ENCODE data around the gene CMYA5.

Gene CMYA5

GRCh38 chr5:79746642-79747569 is 57.3 kb downstream of the CMYA5 start:
- H3K4me1 ChIP-seq (ENCODE audit: control extremely low read depth in 1 of 4, control insufficient read depth in 4 of 4, insufficient read depth in 4 of 4, low read length in 3 of 4): no peaks in the 10 kb centered on the region
- POLR2A ChIA-PET: no interaction called here
- no peak overlapping the region for H3K4me3 ChIP-seq (ENCODE audit: control insufficient read depth in 1 of 7, extremely low read depth in 1 of 7, insufficient read depth in 4 of 7, low read depth in 2 of 7, low read length in 6 of 7)
- no peaks in the 10 kb centered on the region for H3K36me3 ChIP-seq (ENCODE audit: control insufficient read depth in 4 of 4, insufficient read depth in 4 of 4, low read length in 3 of 4)
- no CpG with 5 or more reads among the region's 4 CpGs for WGBS (ENCODE audit: insufficient coverage)
- CTCF ChIA-PET: no interaction called here
- H3K27me3 ChIP-seq (replicated peaks in 2 of 5; ENCODE audit: control insufficient read depth in 4 of 5, insufficient read depth in 5 of 5, low read length in 4 of 5): peaks cover 0 to 5% (median 0%) of the 10 kb centered on the region in 5 experiments
- no peak overlapping the region for H3K27ac ChIP-seq (ENCODE audit: insufficient read depth in 1 of 2, low read depth in 1 of 2, low read length in 2 of 2, poor library complexity in 1 of 2, severe bottlenecking in 2 of 2)
- no peaks in the 10 kb centered on the region for H3K9me3 ChIP-seq (ENCODE audit: control extremely low read depth in 1 of 5, control insufficient read depth in 4 of 5, insufficient read depth in 2 of 5, low read depth in 1 of 5, low read length in 4 of 5)
- no peak for DNase-seq

GRCh38 chr5:79750611-79751510 is 61.2 kb downstream of the CMYA5 start:
- Histone ChIP-seq H3K27ac (ENCODE audit: insufficient read depth in 1 of 2, low read depth in 1 of 2, low read length in 2 of 2, poor library complexity in 1 of 2, severe bottlenecking in 2 of 2) (no peak overlapping the region), H3K36me3 (ENCODE audit: control insufficient read depth in 4 of 4, insufficient read depth in 4 of 4, low read length in 3 of 4) (no peaks in the 10 kb centered on the region), H3K9me3 (ENCODE audit: control extremely low read depth in 1 of 5, control insufficient read depth in 4 of 5, insufficient read depth in 2 of 5, low read depth in 1 of 5, low read length in 4 of 5) (no peaks in the 10 kb centered on the region), H3K4me3 (ENCODE audit: control insufficient read depth in 1 of 7, extremely low read depth in 1 of 7, insufficient read depth in 4 of 7, low read depth in 2 of 7, low read length in 6 of 7) (no peak overlapping the region), H3K4me1 (ENCODE audit: control extremely low read depth in 1 of 4, control insufficient read depth in 4 of 4, insufficient read depth in 4 of 4, low read length in 3 of 4) (peaks cover 0 to 3% (median under 1%) of the 10 kb centered on the region in 4 experiments), H3K27me3 (replicated peaks in 2 of 5; ENCODE audit: control insufficient read depth in 4 of 5, insufficient read depth in 5 of 5, low read length in 4 of 5) (no peaks in the 10 kb centered on the region)
- ChIA-PET POLR2A (no interaction called here), CTCF (no interaction called here)
- 93% methylated on average over 6 of the region's 8 CpGs for WGBS (ENCODE audit: insufficient coverage)
- no peak for DNase-seq

- Histone ChIP-seq H3K4me3 (ENCODE audit: control insufficient read depth in 1 of 7, extremely low read depth in 1 of 7, insufficient read depth in 4 of 7, low read depth in 2 of 7, low read length in 6 of 7) (no peak overlapping the region), H3K36me3 (ENCODE audit: control insufficient read depth in 4 of 4, insufficient read depth in 4 of 4, low read length in 3 of 4) (no peaks in the 10 kb centered on the region), H3K27ac (ENCODE audit: insufficient read depth in 1 of 2, low read depth in 1 of 2, low read length in 2 of 2, poor library complexity in 1 of 2, severe bottlenecking in 2 of 2) (no peak overlapping the region), H3K4me1 (ENCODE audit: control extremely low read depth in 1 of 4, control insufficient read depth in 4 of 4, insufficient read depth in 4 of 4, low read length in 3 of 4) (peaks cover 0 to 16% (median 7%) of the 10 kb centered on the region in 4 experiments), H3K9me3 (ENCODE audit: control extremely low read depth in 1 of 5, control insufficient read depth in 4 of 5, insufficient read depth in 2 of 5, low read depth in 1 of 5, low read length in 4 of 5) (no peaks in the 10 kb centered on the region), H3K27me3 (replicated peaks in 2 of 5; ENCODE audit: control insufficient read depth in 4 of 5, insufficient read depth in 5 of 5, low read length in 4 of 5) (no peaks in the 10 kb centered on the region)
- no peak for DNase-seq
- CTCF ChIA-PET: no interaction called here
- POLR2A ChIA-PET: interaction anchor here (0.7 kb wide), 1 partner anchor 189 kb away, joined by 3 read pairs; no protein-coding TSS in a partner anchor
- WGBS (ENCODE audit: insufficient coverage): 63% methylated on average over 1 of the region's 1 CpG
Measured at GRCh38 chr5:79753092-79753491, 63.5 kb downstream of the CMYA5 start.

- WGBS (ENCODE audit: insufficient coverage): 94% methylated on average over 5 of the region's 8 CpGs
- H3K9me3 ChIP-seq (ENCODE audit: control extremely low read depth in 1 of 5, control insufficient read depth in 4 of 5, insufficient read depth in 2 of 5, low read depth in 1 of 5, low read length in 4 of 5): no peaks in the 10 kb centered on the region
- H3K27ac ChIP-seq (ENCODE audit: insufficient read depth in 1 of 2, low read depth in 1 of 2, low read length in 2 of 2, poor library complexity in 1 of 2, severe bottlenecking in 2 of 2): no peak overlapping the region
- POLR2A ChIA-PET: no interaction called here
- H3K4me3 ChIP-seq (ENCODE audit: control insufficient read depth in 1 of 7, extremely low read depth in 1 of 7, insufficient read depth in 4 of 7, low read depth in 2 of 7, low read length in 6 of 7): no peak overlapping the region
- DNase-seq: no peak
- no peaks in the 10 kb centered on the region for H3K27me3 ChIP-seq (replicated peaks in 2 of 5; ENCODE audit: control insufficient read depth in 4 of 5, insufficient read depth in 5 of 5, low read length in 4 of 5)
- H3K36me3 ChIP-seq (ENCODE audit: control insufficient read depth in 4 of 4, insufficient read depth in 4 of 4, low read length in 3 of 4): no peaks in the 10 kb centered on the region
- H3K4me1 ChIP-seq (ENCODE audit: control extremely low read depth in 1 of 4, control insufficient read depth in 4 of 4, insufficient read depth in 4 of 4, low read length in 3 of 4): peaks cover 0 to 16% (median 7%) of the 10 kb centered on the region in 4 experiments
- CTCF ChIA-PET: no interaction called here
Measured at GRCh38 chr5:79753877-79754645, 64.4 kb downstream of the CMYA5 start.

- H3K36me3 ChIP-seq (ENCODE audit: control insufficient read depth in 4 of 4, insufficient read depth in 4 of 4, low read length in 3 of 4): no peaks in the 10 kb centered on the region
- DNase-seq: no peak
- WGBS (ENCODE audit: insufficient coverage): 100% methylated on average over 5 of the region's 7 CpGs
- ChIA-PET CTCF (no interaction called here), POLR2A (no interaction called here)
- H3K27me3 ChIP-seq (replicated peaks in 2 of 5; ENCODE audit: control insufficient read depth in 4 of 5, insufficient read depth in 5 of 5, low read length in 4 of 5): no peaks in the 10 kb centered on the region
- peaks cover 0 to 16% (median 7%) of the 10 kb centered on the region in 4 experiments for H3K4me1 ChIP-seq (ENCODE audit: control extremely low read depth in 1 of 4, control insufficient read depth in 4 of 4, insufficient read depth in 4 of 4, low read length in 3 of 4)
- H3K9me3 ChIP-seq (ENCODE audit: control extremely low read depth in 1 of 5, control insufficient read depth in 4 of 5, insufficient read depth in 2 of 5, low read depth in 1 of 5, low read length in 4 of 5): no peaks in the 10 kb centered on the region
- H3K27ac ChIP-seq (ENCODE audit: insufficient read depth in 1 of 2, low read depth in 1 of 2, low read length in 2 of 2, poor library complexity in 1 of 2, severe bottlenecking in 2 of 2): no peak overlapping the region
- H3K4me3 ChIP-seq (ENCODE audit: control insufficient read depth in 1 of 7, extremely low read depth in 1 of 7, insufficient read depth in 4 of 7, low read depth in 2 of 7, low read length in 6 of 7): no peak overlapping the region
Measured at GRCh38 chr5:79754865-79755555, 65.4 kb downstream of the CMYA5 start.

- WGBS (ENCODE audit: insufficient coverage): 0% methylated on average over 3 of the region's 4 CpGs
- H3K4me1 ChIP-seq (ENCODE audit: control extremely low read depth in 1 of 4, control insufficient read depth in 4 of 4, insufficient read depth in 4 of 4, low read length in 3 of 4): peaks cover 0 to 16% (median 7%) of the 10 kb centered on the region in 4 experiments
- DNase-seq: peak in 2 of 3 donors; percentile 10 to 32
- no peaks in the 10 kb centered on the region for H3K36me3 ChIP-seq (ENCODE audit: control insufficient read depth in 4 of 4, insufficient read depth in 4 of 4, low read length in 3 of 4)
- peak overlapping the region in 4 of 7 experiments; percentile 1 to 38 (median 20) for H3K4me3 ChIP-seq (ENCODE audit: control insufficient read depth in 1 of 7, extremely low read depth in 1 of 7, insufficient read depth in 4 of 7, low read depth in 2 of 7, low read length in 6 of 7)
- no peaks in the 10 kb centered on the region for H3K9me3 ChIP-seq (ENCODE audit: control extremely low read depth in 1 of 5, control insufficient read depth in 4 of 5, insufficient read depth in 2 of 5, low read depth in 1 of 5, low read length in 4 of 5)
- no peak overlapping the region for H3K27ac ChIP-seq (ENCODE audit: insufficient read depth in 1 of 2, low read depth in 1 of 2, low read length in 2 of 2, poor library complexity in 1 of 2, severe bottlenecking in 2 of 2)
- no peaks in the 10 kb centered on the region for H3K27me3 ChIP-seq (replicated peaks in 2 of 5; ENCODE audit: control insufficient read depth in 4 of 5, insufficient read depth in 5 of 5, low read length in 4 of 5)
- CTCF ChIA-PET: no interaction called here
- POLR2A ChIA-PET: no interaction called here
Measured at GRCh38 chr5:79756076-79756475, 66.4 kb downstream of the CMYA5 start.
